Astrocyte of the spinal cord (primary cell): ENCODE results near the gene C10orf95.

ENCODE experiments used
- DNase-seq: peaks from one replicate; pipeline ENCODE4 v3.0.0; 2011; ENCODE audit warnings: low read depth, low spot score
- H3K4me3 ChIP-seq: 2 replicates; pipeline ENCODE4 v1.5.1; 2011; ENCODE audit warnings: low read depth, mild to moderate bottlenecking, low read length, moderate library complexity
- CTCF ChIP-seq: IDR thresholded peaks from 2 replicates; pipeline ENCODE4 v1.5.1; 2012; ENCODE audit warnings: low read depth, mild to moderate bottlenecking, low read length, inconsistent platforms
- in situ Hi-C: cut with HindIII; loops from 2 replicates; pipeline ENCODE4 v1.10.0; 2017; ENCODE audit warnings: low sequenced_read_pairs

C10orf95 gene

GRCh38 chr10:102400598-102401341 is 50.6 kb downstream of the C10orf95 start:
- no peak for DNase-seq

GRCh38 chr10:102400076-102400475 is 51.3 kb downstream of the C10orf95 start:
- TF ChIP-seq CTCF: no peak
- in situ Hi-C loops: no loop called here
- DNase-seq: no peak
- H3K4me3 ChIP-seq: no peak overlapping the region

More at GRCh38 chr10:102400598-102401341, 50.6 kb downstream of the C10orf95 start:
- H3K4me3 ChIP-seq: no peak overlapping the region
- in situ Hi-C loops: no loop called here
- no peak for TF ChIP-seq CTCF
